LHCN-M2 (cell line): ENCODE results near the gene ZNF473. TPM values are rescaled to one million over a fixed set of nuclear protein-coding genes. Genes with fewer than 3 reads are reported as not detected.
"Not testable (repeated sequence)": the region's sequence is repeated elsewhere in the genome, so short reads cannot be mapped to it uniquely, and the experiment has no call there.

Source experiments
- DNase-seq: peaks from one replicate; pipeline ENCODE4 v3.0.0-alpha.2; 2012; ENCODE audit warnings: low read depth
- total RNA-seq: library from RNA; depleted of rRNA; stranded (reverse); fragments of >200 nt; gene quantifications from 2 replicates; pipeline ENCODE4 v1.2.3, GENCODE V29; 2014; rRNA removed

Gene ZNF473
- total RNA-seq, 1 experiment from 2014 or later = 12.0 TPM

- not testable (repeated sequence) for DNase-seq
These were observed 73.1 kb downstream of the ZNF473 start for GRCh38 chr19:50098892-50099291.

- not testable (repeated sequence) for DNase-seq
These were observed 73.9 kb downstream of the ZNF473 start for GRCh38 chr19:50099696-50100095.

- DNase-seq = not testable (repeated sequence)
These were observed 75.1 kb downstream of the ZNF473 start for GRCh38 chr19:50100946-50101345.

Other genes with a start within 250 kb of the ZNF473 start
- gene FUZ, start 212.7 kb upstream of the ZNF473 start, total RNA-seq = 27.6 and 29.3 TPM in 2 replicates
- 19.0 and 23.1 TPM in 2 replicates for gene MED25, start 207.7 kb upstream of the ZNF473 start, total RNA-seq
- gene PTOV1, start 174.8 kb upstream of the ZNF473 start, total RNA-seq = 93.5 and 109 TPM in 2 replicates
- gene PNKP, start 158.4 kb upstream of the ZNF473 start, total RNA-seq = 51.3 and 51.6 TPM in 2 replicates
- gene AKT1S1, start 148.7 kb upstream of the ZNF473 start, total RNA-seq = 17.1 and 20.7 TPM in 2 replicates
- gene TBC1D17, start 148.3 kb upstream of the ZNF473 start, total RNA-seq = 7.5 and 9.8 TPM in 2 replicates
- gene IL4I1, start 129.1 kb upstream of the ZNF473 start, total RNA-seq = 0.34 TPM in 1 of 2 replicates, not detected in the other
- gene ATF5, start 96.8 kb upstream of the ZNF473 start, total RNA-seq = 14.1 and 14.7 TPM in 2 replicates
- 73.7 and 74.5 TPM in 2 replicates for gene NUP62, start 96.5 kb upstream of the ZNF473 start, total RNA-seq
- not detected in 2 replicates for gene SIGLEC11, start 64.8 kb upstream of the ZNF473 start, total RNA-seq
- 12.9 and 20.5 TPM in 2 replicates for gene VRK3, start 633 bp upstream of the ZNF473 start, total RNA-seq
- not detected in 2 replicates for gene IZUMO2, start 137.3 kb downstream of the ZNF473 start, total RNA-seq
- gene MYH14, start 177.6 kb downstream of the ZNF473 start, total RNA-seq = not detected in 2 replicates